ENCODE results near the gene FLAD1.
A peak's percentile ranks its signal among the peaks of the same experiment; 100 is the strongest.

FLAD1 gene

GRCh38 chr1:154962156-154962749 is 20.9 kb upstream of the FLAD1 start:
- DNase-seq, result no peak
- TF ChIP-seq CTCF (IDR thresholded peaks at IDR 0.05), result no peak
- intact Hi-C loops (cut with DNase I; ENCODE audit: low total_unique reads), result loop anchor here (5.0 kb wide), 3 partner anchors 35 to 100 kb away; partner anchors contain the start of gene EFNA4
- H3K4me3 ChIP-seq, result peak overlapping the region; percentile 77 to 78
- H3K27ac ChIP-seq, result peak overlapping the region; percentile 95 to 98
- H3K9me3 ChIP-seq, result no peaks in the 10 kb centered on the region
- H3K27me3 ChIP-seq, result no peaks in the 10 kb centered on the region
- peaks cover 26 to 63% (median 57%) of the 10 kb centered on the region in 3 donors for H3K36me3 ChIP-seq
- H3K4me1 ChIP-seq, result peaks cover 0 to 41% (median 24%) of the 10 kb centered on the region in 4 donors

- no peak for TF ChIP-seq CTCF (IDR thresholded peaks at IDR 0.05)
- Histone ChIP-seq H3K9me3 (no peaks in the 10 kb centered on the region), H3K4me3 (peak overlapping the region; percentile 77 to 78), H3K27me3 (no peaks in the 10 kb centered on the region), H3K27ac (peak overlapping the region; percentile 95 to 98), H3K4me1 (peaks cover 0 to 36% (median 22%) of the 10 kb centered on the region in 4 donors), H3K36me3 (peaks cover 32 to 69% (median 63%) of the 10 kb centered on the region in 3 donors)
- intact Hi-C loops (cut with DNase I; ENCODE audit: low total_unique reads), result loop anchor here (5.0 kb wide), 3 partner anchors 34 to 99 kb away; partner anchors contain the start of gene EFNA4
- no peak for DNase-seq
Observed at GRCh38 chr1:154962795-154963330, 20.3 kb upstream of the FLAD1 start.

GRCh38 chr1:154963643-154964042 is 19.5 kb upstream of the FLAD1 start:
- Histone ChIP-seq H3K4me3 (no peak overlapping the region), H3K27me3 (no peaks in the 10 kb centered on the region), H3K27ac (no peak overlapping the region), H3K9me3 (no peaks in the 10 kb centered on the region), H3K4me1 (peaks cover 0 to 38% (median 25%) of the 10 kb centered on the region in 4 donors), H3K36me3 (peaks cover 36 to 69% (median 64%) of the 10 kb centered on the region in 3 donors)
- no peak for DNase-seq
- intact Hi-C loops (cut with DNase I; ENCODE audit: low total_unique reads), result loop anchor here (5.0 kb wide), 3 partner anchors 34 to 99 kb away; partner anchors contain the start of gene EFNA4
- no peak for TF ChIP-seq CTCF (IDR thresholded peaks at IDR 0.05)

- Histone ChIP-seq H3K27me3 (no peaks in the 10 kb centered on the region), H3K27ac (no peak overlapping the region), H3K4me1 (peaks cover 0 to 40% (median 32%) of the 10 kb centered on the region in 4 donors), H3K4me3 (no peak overlapping the region), H3K36me3 (peaks cover 36 to 69% (median 57%) of the 10 kb centered on the region in 3 donors), H3K9me3 (no peaks in the 10 kb centered on the region)
- no peak for TF ChIP-seq CTCF (IDR thresholded peaks at IDR 0.05)
- no peak for DNase-seq
- intact Hi-C loops (cut with DNase I; ENCODE audit: low total_unique reads), result loop anchor here (5.0 kb wide), 3 partner anchors 33 to 98 kb away; partner anchors contain the start of gene EFNA4
Observed at GRCh38 chr1:154964359-154964758, 18.8 kb upstream of the FLAD1 start.

- no peak for TF ChIP-seq CTCF (IDR thresholded peaks at IDR 0.05)
- intact Hi-C loops (cut with DNase I; ENCODE audit: low total_unique reads), result no loop called here
- DNase-seq, result no peak
- peaks cover 0 to 47% (median 39%) of the 10 kb centered on the region in 4 donors for H3K4me1 ChIP-seq
- H3K27me3 ChIP-seq, result no peaks in the 10 kb centered on the region
- H3K27ac ChIP-seq, result no peak overlapping the region
- no peak overlapping the region for H3K4me3 ChIP-seq
- peaks cover 36 to 69% (median 54%) of the 10 kb centered on the region in 3 donors for H3K36me3 ChIP-seq
- H3K9me3 ChIP-seq, result no peaks in the 10 kb centered on the region
Observed at GRCh38 chr1:154966111-154966510, 17.0 kb upstream of the FLAD1 start.

Data from tibial artery (tissue), 4 donors.